Hematopoietic multipotent progenitor cell treated with erythropoietin and hydrocortisone succinate and interleukin-3 and kit ligand, for 15 days (in vitro differentiated cells): ENCODE data around the gene KYNU.
"Not testable (repeated sequence)": the region's sequence is repeated elsewhere in the genome, so short reads cannot be mapped to it uniquely, and the experiment has no call there.

Source experiments
- DNase-seq: peaks from one replicate; pipeline ENCODE4 v3.0.0-alpha.2; 2015; ENCODE audit warnings: low spot score

The KYNU gene

GRCh38 chr2:142918624-142919023 lies 41.2 kb downstream of the KYNU start:
- no peak for DNase-seq

GRCh38 chr2:142920571-142920970 lies 43.1 kb downstream of the KYNU start:
- no peak for DNase-seq

- DNase-seq = no peak
Measured at GRCh38 chr2:142926445-142926844, 49.0 kb downstream of the KYNU start.

GRCh38 chr2:142930835-142931398 lies 53.5 kb downstream of the KYNU start:
- no peak for DNase-seq

- DNase-seq = no peak
Measured at GRCh38 chr2:142933916-142934315, 56.5 kb downstream of the KYNU start.

GRCh38 chr2:142935563-142936089 lies 58.2 kb downstream of the KYNU start:
- DNase-seq = no peak

- DNase-seq = no peak
Measured at GRCh38 chr2:142936629-142937028, 59.2 kb downstream of the KYNU start.

- DNase-seq = no peak
Measured at GRCh38 chr2:142937347-142937746, 59.9 kb downstream of the KYNU start.

GRCh38 chr2:142938240-142938639 lies 60.8 kb downstream of the KYNU start:
- no peak for DNase-seq

GRCh38 chr2:142940606-142941223 lies 63.3 kb downstream of the KYNU start:
- no peak for DNase-seq

- no peak for DNase-seq
Measured at GRCh38 chr2:142942690-142943089, 65.2 kb downstream of the KYNU start.

- DNase-seq = no peak
Measured at GRCh38 chr2:142944264-142944663, 66.8 kb downstream of the KYNU start.

- DNase-seq = no peak
Measured at GRCh38 chr2:142944721-142945120, 67.3 kb downstream of the KYNU start.

GRCh38 chr2:142946941-142947340 lies 69.5 kb downstream of the KYNU start:
- DNase-seq = no peak

GRCh38 chr2:142948723-142949122 lies 71.3 kb downstream of the KYNU start:
- DNase-seq = not testable (repeated sequence)

- not testable (repeated sequence) for DNase-seq
Measured at GRCh38 chr2:142950323-142950722, 72.9 kb downstream of the KYNU start.

- no peak for DNase-seq
Measured at GRCh38 chr2:142951190-142952007, 73.9 kb downstream of the KYNU start.

GRCh38 chr2:142952018-142952417 lies 74.6 kb downstream of the KYNU start:
- DNase-seq = no peak

GRCh38 chr2:142952793-142953494 lies 75.5 kb downstream of the KYNU start:
- DNase-seq = no peak

- no peak for DNase-seq
Measured at GRCh38 chr2:142954493-142954892, 77.0 kb downstream of the KYNU start.

- DNase-seq = no peak
Measured at GRCh38 chr2:142957144-142957543, 79.7 kb downstream of the KYNU start.

- no peak for DNase-seq
Measured at GRCh38 chr2:142961202-142961601, 83.7 kb downstream of the KYNU start.
